Esophagus squamous epithelium (tissue), 4 donors: ENCODE data around the gene MX2.

Experiments used
- POLR2A ChIP-seq, 4 donors: fragments of 450-650 bp; IDR thresholded peaks; one replicate each; pipeline ENCODE4 v1.6.1; 2017; ENCODE audit warnings: antibody characterized with exemption in 4 of 4, mild to moderate bottlenecking in 4 of 4, moderate library complexity in 3 of 4
- TF ChIP-seq, protein P1 (sequence below), 6 experiments: fragments of 450-650 bp in 4 of 6; fragments of 200-600 bp in 2 of 6; sonication (generic) in 2 of 6; IDR thresholded peaks; one replicate each; pipeline ENCODE4 v1.5.1; 2016 to 2019; ENCODE audit warnings: antibody characterized with exemption in 6 of 6, mild to moderate bottlenecking in 4 of 6, moderate library complexity in 4 of 6

GRCh38 chr21:41374867-41375533 is 13.2 kb downstream of the MX2 start:
- TF ChIP-seq, protein P1, sequence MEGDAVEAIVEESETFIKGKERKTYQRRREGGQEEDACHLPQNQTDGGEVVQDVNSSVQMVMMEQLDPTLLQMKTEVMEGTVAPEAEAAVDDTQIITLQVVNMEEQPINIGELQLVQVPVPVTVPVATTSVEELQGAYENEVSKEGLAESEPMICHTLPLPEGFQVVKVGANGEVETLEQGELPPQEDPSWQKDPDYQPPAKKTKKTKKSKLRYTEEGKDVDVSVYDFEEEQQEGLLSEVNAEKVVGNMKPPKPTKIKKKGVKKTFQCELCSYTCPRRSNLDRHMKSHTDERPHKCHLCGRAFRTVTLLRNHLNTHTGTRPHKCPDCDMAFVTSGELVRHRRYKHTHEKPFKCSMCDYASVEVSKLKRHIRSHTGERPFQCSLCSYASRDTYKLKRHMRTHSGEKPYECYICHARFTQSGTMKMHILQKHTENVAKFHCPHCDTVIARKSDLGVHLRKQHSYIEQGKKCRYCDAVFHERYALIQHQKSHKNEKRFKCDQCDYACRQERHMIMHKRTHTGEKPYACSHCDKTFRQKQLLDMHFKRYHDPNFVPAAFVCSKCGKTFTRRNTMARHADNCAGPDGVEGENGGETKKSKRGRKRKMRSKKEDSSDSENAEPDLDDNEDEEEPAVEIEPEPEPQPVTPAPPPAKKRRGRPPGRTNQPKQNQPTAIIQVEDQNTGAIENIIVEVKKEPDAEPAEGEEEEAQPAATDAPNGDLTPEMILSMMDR (IDR thresholded peaks at IDR 0.05) = no peak
- TF ChIP-seq POLR2A (IDR thresholded peaks at IDR 0.05) = no peak
